Activated CD4-positive, CD25-positive, alpha-beta regulatory T cell treated with anti-CD3 and anti-CD28 coated beads, Interleukin-2, amount 50 U/mL, for 24 hours (primary cell): ENCODE results near the gene SLC45A1.

Experiments
- ATAC-seq, 2 donors: fragments of 150-1000 bp; cut with Tn5 transposase; one replicate each; pipeline ENCODE4 v1.10.0; 2021; ENCODE audit warnings: mild to moderate bottlenecking in 1 of 2, moderate library complexity in 1 of 2

Gene SLC45A1

DNA sequence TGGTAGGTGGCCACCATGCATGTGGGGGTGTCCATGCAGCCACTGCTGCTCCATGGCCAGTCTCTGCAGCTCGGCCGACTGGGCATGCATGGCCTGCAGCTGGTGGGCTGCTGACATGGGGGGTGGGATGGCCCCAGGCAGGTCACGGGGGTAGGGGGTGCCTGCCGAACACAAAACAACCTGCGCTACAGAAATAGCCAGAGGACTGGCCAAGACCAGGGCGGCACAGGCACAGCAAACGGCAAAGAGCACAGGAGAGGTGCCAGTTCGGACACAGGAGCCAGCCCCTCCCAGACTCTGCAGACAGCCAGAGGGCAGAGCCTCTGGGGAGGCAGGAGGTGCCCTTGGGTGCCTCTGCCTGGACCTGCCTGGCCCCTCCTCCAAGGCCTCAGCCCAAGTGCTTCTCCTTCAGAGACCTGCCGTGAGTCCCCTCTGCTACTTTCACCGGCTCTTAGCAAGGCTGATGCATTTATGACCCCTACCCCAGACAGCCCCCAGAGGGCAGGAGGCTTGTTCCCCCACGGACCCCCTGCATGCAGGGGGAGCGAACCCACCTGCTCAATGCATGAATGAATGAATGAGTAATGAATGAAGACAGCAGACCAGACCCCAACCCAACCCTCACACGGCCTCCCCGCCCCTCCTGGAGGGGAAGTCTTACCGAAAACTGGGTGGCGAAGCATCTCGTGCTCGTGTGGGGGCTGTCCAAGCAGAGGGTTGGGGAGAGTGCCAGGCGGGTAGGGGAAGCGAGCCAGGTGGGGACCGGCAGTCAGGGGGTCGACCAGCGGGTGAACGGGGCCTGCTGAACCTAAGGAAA is 37.7 kb downstream of the SLC45A1 start:
- ATAC-seq = no peak

DNA sequence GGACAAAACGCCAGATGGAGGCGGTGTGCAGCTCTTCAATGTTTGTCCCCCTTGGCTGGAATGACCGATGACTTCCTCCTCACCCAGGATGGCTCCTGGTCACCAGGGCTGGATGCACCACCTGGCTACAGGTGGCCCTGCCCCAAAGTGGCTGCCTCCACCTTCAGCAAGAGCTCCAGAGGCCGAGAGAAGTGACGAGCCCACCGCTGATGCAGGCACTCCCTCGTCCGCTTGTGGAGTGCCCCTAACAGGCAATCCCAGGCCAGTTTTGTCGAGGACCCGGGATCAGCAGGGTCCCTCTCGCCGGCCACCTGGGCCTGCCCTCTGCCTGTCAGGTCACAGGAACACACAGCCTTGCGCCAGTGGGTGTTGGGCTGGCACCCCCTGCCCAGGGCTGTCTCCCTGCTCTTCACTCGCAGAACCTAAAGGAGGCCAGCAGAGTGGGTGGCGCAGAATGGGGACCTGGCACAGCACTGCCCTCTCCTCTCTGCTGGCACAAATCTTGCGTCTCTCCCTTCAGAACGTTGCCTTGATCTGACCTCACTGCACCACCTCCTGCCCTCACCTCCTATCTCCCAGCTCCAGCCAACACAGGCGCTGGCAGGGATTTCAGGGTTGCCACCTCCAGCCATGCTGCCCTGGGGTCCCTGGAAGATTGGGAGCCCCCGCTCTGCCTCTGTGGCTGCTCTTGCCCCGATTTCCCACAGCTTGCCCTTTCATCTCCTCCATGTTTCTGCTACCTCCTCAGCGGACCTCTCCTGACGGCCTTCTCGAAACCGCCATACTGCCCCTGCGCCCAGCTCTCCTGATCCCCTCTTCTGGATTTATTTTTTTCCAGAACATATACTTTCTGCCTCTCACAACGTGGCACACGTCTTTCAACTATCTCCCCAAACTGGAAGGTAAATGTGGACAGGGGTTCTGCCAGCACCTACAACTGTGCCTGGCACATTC is 38.6 kb downstream of the SLC45A1 start:
- ATAC-seq = no peak

DNA sequence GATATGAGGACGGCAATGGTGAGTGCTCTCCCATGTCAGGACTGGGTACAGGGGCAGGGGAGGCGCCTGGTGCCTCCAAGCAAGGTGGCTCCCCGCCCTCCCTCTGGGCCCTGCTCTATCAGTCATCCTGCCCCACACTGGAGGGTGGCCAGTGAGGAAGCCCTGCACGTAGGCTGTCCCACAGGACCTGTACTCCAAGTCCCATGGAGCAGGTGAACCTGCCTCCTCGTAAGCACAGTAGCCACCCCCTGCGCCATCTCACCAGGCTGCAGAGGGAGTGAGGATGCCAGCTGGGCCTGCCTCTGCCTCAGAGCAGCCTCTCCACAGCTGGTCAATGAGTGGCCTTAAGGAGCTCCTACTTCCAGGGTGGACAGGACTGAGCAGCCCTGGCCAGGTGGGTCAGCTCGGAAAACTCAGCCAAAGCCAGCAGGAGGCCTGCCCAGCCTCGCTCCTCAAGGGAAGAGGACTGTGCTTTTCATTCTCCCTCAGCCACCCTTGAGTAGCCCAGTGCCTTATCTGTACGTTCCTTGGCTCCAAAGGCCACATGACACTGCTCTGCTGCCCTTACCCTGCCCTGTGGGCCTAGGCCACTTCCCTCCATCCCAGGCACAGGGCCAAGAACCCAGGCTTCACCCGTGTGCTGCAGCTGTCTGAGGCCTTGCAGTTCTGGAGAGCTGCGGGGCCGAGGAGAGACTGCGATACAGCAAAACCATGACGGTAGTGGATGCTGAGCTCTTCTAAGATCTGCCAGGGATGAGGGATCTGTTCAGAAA is 39.6 kb downstream of the SLC45A1 start:
- no peak for ATAC-seq

DNA sequence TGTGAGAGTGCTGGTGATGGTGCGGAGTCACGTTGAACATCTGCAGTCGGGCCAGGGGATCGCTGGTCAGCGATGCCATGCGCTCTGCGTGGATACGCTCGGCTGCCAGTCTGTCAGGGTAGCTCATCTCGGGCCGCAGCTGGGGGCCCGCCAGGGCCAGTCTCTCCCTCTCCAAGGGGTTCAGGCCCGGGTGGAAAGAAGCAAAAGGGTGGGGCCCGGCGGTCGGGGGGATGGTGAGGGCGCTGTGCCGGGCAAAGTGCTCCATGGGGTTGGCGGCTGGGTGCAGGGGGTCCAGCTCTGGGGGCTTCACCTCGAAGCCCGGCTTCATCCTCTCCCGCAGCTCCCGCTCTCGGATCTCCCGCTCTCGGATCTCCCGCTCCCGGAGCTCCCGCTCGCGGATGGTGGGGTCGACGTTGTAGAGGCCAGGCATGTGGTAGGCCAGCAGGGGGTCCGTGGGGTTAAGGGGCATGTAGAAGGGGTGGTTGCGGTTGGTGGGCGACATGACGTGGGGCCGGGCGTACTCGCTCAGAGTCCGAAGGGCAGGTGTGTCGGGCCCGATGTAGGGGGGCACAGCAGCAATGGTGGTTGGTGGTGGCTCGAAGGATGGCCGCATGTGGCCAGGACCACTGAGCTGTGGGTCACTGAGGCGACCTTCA is 40.5 kb downstream of the SLC45A1 start:
- no peak for ATAC-seq

DNA sequence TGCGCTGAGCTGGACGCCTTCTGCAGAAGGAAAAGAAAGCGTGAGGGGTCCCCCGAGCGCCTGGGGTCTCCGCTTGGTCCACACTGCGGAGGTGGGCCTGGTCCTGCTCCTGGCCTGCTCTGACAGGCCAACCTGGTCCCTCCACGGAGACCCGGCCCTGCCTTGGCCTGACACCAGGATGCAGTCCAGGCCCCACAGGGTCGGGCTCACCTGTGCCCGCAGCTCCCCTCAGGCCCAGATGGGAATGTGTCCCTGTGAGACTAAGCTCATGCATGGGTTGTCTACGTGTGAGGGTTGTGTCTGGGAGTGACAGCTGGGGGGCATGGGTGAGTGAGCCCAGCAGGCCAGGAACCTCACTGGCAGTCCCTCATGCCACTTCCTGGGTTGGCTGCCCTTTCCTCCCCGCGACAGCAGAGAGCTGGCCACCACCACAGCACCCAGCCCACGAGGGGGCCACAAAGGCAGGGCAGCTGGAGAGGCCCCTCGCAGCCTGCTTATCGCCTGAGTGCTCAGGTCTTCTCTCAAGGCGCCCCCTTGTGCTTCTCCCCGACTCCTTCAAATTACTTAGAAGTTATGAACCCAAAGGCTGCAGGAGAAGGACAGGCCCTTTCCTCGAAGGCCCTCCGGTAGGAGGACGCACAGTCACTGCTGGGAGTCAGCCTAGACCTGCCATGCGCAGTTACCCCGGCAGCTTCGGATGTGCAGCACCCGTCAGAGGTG is 41.1 kb downstream of the SLC45A1 start:
- no peak for ATAC-seq

DNA sequence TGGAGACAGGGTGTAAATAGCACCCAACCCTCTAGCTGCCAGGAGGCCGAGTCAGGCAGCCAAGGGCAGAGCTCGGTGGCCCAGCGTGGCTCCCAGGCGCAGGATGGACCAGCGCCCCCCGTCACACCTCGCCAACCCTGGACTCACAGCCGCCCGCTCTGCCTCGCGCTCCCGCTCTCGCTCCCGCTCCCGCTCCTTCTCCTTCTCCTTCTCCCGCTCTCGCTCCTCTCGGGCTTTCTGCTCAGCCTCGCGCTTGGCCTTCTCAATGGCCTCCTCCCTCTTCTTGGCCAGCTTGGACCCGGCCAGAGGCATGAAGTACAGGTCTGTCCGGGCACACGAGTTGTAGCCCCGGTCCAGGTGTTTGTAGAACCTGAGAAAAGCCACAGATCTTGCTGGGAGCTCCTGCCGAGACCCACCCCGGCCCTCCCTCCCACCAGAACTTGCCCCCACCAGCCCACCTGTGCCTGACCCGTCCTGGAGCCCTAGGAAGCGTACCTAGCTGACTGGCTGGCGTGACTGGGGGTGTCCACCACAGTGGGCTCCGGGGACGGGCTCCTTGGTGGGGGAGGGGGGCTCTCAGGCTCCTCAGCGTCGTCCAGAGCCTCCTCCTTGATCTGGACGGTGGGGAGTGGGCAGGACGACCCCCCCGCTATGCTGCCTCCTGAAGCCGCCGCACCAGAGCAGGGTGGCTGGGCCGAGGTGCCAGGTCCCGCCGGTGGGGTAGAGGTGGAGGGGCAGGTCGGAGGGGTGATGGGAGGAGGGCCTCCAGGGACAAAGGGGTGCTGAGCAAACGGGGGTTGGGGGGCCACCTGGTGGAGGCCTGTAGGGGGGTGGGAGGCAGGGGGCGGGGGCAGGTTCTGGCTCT is 41.9 kb downstream of the SLC45A1 start:
- ATAC-seq = no peak

DNA sequence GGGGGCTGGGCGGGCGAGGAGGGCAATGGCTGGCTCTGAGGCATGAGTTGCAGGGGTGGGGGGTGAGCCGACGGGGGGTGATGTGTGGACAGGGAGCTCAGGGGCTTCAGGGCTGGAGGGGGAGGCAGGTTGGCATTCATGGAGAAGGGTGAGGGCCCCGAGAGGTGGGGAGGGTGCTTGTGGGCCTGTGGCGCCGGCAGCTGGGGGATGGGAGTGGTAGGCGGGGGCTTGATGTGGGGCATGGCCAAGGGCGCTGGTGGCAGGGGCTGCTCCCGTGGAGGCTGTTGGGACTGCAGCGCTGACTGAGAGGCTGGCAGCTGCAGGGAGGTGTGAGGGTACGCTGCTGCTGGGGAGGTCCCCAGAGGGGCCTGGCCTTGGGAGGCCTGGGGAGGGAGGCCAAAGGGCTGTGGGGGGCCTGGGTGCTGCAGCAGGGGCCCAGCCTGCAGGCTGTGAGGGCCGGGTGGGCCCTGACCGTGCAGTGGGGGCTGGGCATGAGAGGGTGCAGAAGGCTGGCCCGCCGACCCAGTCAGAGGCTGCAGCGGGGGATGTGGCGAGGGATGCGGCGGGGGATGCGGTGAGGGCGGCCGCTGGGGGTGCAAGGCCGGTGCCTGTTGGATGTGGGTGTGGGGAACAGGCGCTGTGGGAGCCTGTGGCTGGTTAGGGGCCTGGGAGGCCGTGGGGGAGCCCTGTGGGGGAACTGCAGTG is 42.7 kb downstream of the SLC45A1 start:
- ATAC-seq = no peak

DNA sequence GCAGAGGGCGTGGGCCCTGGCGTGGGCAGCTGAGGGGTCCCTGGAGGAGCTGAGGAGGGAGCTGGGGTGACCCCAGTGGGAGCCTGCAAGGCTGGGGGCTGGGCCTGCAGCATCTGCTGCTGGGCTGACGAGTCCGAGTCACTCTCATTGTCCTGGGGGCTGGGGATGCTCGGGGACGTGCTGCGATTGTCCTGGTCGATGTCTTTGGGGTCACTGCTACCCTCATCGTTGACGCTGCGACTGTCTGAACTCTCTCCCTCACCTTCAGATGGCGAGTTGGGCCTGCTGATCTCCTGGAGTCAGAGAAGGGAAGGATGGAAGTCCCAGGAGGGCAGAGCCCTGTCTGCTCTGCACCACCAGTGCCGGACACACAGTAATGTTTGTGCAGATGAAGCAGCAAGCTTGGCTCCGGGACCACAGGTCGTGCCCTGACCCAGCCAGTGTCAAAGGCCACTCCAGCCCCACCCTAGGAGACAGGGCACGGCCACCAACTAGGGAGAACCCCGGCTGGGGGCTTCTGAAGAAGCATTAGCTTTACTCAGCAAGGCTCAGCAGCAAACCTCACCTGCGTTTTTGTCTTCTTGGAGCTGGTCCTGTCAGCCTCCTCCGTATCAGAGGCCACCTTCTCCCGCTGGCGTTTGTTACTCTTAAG is 43.4 kb downstream of the SLC45A1 start:
- no peak for ATAC-seq

DNA sequence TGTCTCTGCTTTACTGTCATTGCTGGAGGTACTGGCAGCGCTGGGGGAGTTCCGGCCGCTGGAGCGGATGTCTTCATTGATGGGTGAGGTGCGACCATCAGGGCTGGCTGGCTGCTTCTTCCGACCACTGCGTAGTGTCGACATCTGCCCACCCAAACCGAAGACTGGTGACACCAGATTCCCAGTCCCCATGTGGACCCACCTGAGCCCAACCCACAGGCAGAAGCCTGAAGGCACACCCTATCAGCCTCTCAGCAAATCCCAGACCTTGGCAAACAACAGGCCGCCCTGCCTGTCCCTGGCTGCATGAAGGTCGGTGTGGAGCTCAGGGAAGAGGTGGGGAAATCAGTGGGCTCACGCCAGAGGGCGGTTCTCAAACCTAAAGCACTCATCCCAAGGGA is 44.8 kb downstream of the SLC45A1 start:
- ATAC-seq = no peak

DNA sequence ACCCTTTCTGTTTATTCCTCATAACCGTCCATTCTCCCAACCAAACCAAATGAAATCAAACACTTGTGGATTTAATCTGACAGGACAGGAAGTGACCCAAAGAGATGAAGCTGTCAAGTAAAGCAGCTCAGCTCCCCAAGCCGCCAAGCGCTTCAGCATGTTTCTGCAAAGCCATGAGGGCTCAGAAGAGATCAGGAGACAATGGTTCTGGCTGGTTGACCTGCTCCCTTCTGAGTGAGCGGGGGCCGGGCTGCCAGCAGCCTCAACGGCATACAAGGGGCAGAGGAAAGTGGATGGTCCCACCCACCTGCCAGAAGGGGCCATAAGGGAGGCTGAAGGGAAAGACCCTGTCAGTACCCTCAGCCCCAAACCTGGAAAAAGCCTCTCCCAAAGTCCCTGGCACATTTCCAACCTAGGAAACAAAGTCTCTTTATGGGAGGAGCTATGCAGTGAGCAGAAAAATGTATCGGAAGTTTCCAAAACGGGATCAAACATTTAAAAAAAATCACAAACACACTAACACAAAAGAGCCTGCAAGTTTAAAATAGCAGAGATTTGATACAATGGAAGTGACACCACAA is 45.4 kb downstream of the SLC45A1 start:
- no peak for ATAC-seq

DNA sequence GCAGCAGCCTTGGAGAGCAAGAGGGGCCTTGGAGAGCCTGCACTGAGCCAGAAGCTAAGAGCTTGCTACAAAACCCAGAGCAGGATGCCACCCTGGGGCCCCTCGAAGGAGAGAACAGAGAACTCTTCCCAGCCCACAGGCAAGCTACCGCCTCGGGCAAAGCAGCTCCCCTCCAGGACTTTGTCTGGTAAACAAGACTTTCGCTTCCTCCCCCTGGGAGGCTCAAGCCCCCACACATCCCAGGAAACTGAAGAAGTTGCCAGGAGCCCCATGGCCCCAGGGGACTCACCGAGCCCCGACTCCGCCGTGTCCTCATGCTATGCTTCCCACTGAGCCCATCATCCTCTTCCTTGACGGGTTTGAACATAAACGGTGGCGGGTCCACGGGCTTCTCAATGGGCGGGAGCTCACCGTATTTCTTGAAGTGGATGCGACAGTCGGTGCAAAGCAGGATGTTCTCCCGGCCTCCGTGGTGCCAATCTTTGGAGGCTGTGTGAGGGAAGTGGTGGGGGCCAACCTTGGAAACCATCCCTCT is 45.9 kb downstream of the SLC45A1 start:
- ATAC-seq = no peak

DNA sequence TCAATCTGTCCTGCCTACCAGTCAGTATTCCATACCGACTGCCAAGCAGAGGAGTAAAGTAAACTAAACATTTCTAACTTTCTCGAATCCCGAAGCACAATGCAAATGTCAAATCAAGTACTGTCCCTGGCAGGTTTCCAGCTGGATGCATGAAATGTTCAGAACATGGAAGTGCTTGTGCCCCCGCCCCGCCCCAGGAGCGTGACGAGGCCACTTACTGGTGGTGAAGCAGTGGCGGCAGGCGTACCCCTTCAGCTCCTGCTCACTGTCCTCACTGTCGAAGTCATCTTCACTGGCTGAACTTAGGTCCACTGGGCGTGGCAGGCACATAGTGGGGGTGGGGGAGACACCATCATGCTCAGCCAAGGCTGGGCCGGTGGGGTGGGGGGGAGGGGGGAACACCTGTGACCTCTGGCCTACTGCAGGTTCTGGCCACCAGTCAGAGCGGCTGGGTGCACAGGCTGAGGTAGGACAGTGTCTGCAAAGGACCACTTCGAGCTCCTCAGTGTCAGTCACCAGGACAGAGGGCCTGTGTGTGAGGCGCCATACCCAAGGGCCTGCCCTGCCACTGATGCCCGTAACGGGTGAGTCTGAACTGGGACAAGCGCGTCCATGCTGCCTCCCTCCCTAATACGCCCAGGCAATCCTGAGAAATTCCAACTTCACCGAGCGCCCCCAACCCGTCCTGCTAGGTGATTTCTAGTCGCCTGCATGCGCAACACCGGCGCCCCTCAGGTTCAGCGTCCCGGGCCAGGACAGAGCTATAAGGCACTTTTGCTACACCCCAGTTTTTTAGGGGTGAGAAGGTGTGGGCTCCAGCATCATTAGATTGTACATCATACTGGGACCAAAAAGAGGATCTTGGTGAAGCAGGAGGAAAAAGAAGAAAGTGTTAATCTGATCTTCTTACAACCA is 46.9 kb downstream of the SLC45A1 start:
- ATAC-seq = no peak

DNA sequence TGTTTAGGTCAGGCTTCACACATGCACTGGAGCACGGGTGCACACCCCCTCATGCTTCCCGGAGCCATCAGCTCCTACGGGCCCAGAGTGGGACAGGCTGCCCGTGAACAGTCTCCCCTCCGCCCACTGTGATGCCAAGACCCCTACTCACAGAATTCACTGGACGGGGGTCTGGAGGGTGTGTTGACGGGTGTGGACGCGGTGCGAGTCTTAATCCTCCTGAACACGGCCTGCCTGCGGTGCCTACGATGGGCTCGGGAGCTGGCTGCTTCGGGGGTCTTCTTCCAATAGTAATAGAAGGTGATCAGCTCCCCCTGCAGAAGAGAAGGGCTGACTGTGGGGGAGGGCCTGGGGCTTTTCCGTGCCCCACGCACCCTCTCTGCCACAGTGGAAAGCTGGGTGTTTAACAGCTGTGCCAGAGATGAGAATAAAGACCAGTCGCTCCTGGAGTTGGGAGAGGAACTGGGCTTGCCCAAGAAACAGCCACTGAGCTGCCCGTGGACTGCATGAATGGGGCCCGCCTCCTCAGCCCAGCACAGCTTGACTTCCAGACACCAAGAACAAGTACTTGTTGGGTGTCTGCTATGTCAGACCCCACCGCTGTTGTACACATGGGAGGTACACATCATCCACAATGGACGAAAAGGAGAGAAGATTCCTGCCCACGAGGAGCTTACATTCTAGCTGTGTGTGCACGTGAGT is 47.9 kb downstream of the SLC45A1 start:
- ATAC-seq = no peak

DNA sequence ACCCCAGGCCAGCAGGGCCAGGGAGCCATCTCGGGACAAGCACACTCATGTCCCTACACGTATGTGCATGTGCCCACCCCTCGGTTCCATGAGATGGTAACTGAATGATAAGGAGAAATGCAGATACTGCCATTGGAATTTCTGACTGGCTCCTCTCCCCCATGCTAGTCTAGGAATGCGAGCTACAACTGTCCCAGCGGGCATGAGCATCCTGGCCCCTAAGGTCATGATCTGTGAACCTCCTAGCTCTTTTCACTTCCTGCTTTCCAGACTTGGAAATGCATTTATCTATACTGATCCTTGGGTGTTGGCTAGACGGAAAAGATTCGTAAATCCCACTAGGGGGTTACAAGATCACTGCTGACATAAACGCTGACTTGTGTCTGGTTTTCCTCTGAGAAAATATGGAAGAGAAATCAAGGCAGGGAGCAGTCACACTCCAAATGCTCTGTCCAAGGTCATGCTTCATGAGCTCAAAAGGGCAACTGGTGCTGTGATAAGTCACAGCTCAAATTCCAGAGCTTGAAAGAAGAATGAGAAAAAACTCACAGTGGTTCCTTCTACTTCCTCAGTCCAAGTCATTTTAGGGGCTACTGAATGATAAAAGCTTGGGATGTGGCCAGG is 49.8 kb downstream of the SLC45A1 start:
- no peak for ATAC-seq

DNA sequence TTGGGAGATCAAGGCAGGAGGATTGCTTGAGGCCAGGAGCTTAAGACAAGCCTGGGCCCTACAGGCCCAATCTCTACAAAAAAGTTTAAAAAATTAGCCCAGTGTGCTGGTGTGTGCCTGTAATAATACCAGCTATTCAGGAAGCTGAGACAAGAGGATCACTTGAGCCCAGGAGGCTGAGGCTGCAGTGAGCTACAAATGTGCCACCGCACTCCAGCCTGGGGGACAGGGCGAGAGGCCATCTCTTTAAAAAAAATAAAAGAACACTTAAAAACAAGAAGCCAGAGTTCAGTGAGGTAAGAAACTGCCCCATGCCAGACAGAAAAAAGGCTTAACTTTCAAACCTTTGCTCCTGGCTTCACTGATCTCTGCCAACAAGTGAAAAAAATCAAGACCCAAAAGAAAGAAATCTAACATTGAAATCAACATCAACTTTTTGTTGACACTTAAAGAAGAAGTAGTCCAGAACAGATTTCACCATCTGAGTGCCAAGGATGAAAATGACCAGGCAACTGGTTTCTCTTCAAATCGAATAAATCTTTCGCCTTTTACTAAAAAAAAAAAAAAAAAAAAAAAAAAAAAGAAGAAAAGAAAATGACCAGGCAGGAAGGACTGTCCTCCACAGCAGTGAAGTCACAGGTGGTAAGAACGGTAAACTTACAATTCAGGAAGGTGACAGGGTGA is 51.2 kb downstream of the SLC45A1 start:
- no peak for ATAC-seq
